ENCODE measurements around the gene PTX3. TPM values are rescaled to one million over a fixed set of nuclear protein-coding genes. Genes with fewer than 3 reads are reported as not detected.

The PTX3 gene
- total RNA-seq, 1 donor from 2014 or later: 1.4 TPM

- DNase-seq (ENCODE audit: low spot score): no peak
Measured at GRCh38 chr3:157475921-157476414, 39.3 kb downstream of the PTX3 start.

GRCh38 chr3:157477441-157477840 lies 40.8 kb downstream of the PTX3 start:
- no peak for DNase-seq (ENCODE audit: low spot score)

DNA sequence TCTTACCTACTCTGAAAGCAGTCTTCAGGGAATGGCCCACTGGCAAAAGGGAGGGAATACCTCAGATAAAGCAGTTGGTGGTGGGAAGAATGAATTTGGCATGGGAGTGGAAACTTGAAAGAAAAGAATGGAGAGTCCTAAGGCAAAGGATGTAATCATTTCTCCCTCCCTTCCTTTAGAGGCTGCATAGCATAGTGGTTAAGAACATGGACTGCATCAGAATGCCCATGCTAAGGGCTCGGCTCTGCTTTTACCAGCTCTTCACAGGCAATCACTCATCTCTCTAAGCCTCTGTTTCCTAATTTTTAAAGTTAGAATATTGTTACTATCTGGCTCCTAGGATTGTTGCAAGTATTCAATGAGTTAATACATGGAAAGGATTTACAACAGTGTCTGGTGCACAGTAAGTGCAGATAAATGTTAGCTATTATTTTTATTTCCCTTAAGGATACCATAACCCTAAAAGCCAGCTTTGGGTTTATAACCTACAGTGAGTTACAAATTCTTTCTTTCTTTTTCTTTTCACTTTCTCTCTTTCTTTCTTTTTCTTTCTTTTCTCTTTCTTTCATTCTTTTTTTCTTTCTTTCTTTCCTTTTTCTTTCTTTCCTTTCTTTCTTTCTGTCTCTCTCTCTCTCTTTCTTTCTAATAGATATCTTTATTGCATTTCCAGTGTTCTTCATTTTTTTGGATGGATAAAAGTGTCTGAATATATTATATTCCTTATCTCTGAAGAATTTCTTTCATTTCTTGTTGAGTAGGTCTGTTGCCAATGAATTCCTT lies 43.0 kb downstream of the PTX3 start:
- DNase-seq (ENCODE audit: low spot score): no peak

- DNase-seq (ENCODE audit: low spot score): no peak
Measured at GRCh38 chr3:157487339-157487738, 50.7 kb downstream of the PTX3 start.

DNA sequence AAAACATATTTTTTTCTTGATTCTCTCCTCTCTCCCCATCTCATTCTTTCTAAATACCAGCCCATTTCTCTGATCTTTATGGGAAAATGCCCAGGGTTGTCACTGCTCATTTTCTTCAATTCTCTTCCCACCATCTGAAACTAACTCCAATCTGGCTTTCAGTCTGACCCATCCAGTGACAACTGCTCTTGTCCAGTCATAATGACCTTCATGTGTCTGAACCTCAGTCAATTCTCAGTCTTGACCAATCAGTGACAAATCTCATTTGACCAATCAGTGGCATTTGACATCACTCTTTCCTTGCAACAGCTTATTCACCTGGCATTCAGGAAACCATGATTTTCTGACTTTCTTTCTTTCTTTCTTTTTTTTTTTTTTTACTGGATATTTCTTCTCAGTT lies 51.5 kb downstream of the PTX3 start:
- DNase-seq (ENCODE audit: low spot score): no peak

DNA sequence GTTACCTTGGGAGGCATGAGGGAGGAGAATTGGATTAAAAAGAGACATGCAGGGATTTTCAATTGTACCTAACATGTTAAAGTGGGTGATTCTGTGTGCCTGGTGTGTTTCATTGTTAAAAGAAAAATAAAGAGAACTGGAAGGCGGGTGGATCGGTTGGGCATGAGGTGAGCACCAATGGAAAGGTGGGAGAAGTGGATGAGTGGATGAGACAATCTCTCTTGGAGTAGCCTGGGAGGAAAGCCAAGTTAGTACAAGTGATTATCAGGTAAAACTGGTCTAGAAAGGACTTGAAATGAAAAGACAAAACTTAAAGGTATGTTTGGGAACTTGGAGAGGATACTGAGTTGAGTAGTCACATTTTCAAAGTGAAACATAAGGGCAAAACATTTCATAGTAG lies 54.5 kb downstream of the PTX3 start:
- no peak for DNase-seq (ENCODE audit: low spot score)

Other genes starting within 250 kb of the PTX3 start
- 3.1 TPM for gene VEPH1, start 66.6 kb downstream of the PTX3 start, total RNA-seq

Measured in mucosa of gallbladder (tissue), 1 donor.